NCI-H2196 treated with DMSO at 0.1 percent for 48 hours (cell line): ENCODE results near the gene KCTD17.

Experiments
- DNase-seq: peaks from one replicate; lab custom pipeline; 2025; ENCODE audit not compliant: unreplicated experiment; lab: John Stamatoyannopoulos, UW

Gene KCTD17

GRCh38 chr22:37100589-37101127 lies 49.1 kb downstream of the KCTD17 start:
- DNase-seq = no peak

- DNase-seq = no peak
Measured at GRCh38 chr22:37101311-37102066, 49.9 kb downstream of the KCTD17 start.

GRCh38 chr22:37103151-37103550 lies 51.6 kb downstream of the KCTD17 start:
- DNase-seq = no peak

- DNase-seq = no peak
Measured at GRCh38 chr22:37103656-37104452, 52.3 kb downstream of the KCTD17 start.

GRCh38 chr22:37105154-37105553 lies 53.6 kb downstream of the KCTD17 start:
- no peak for DNase-seq

- DNase-seq = no peak
Measured at GRCh38 chr22:37105990-37106389, 54.4 kb downstream of the KCTD17 start.

- DNase-seq = no peak
Measured at GRCh38 chr22:37107816-37108621, 56.5 kb downstream of the KCTD17 start.

GRCh38 chr22:37109242-37109917 lies 57.8 kb downstream of the KCTD17 start, which contains the start of gene TMPRSS6:
Gene TMPRSS6 (minus strand): TSS chr22:37109713. CDS start chr22:37103417, 6,296 bp downstream.
- no peak for DNase-seq

GRCh38 chr22:37111156-37111717 lies 59.7 kb downstream of the KCTD17 start:
- no peak for DNase-seq

GRCh38 chr22:37112084-37112728 lies 60.7 kb downstream of the KCTD17 start:
- DNase-seq = no peak
